ENCODE data around the gene DENND2D.

GRCh38 chr1:111176678-111177077 is 23.8 kb downstream of the DENND2D start:
- no peak for TF ChIP-seq GABPB1 (CRISPR knock-in tag; IDR thresholded peaks at IDR 0.05)
- TF ChIP-seq ZNF232 (CRISPR knock-in tag; IDR thresholded peaks at IDR 0.05) = no peak
- TF ChIP-seq, protein P1, sequence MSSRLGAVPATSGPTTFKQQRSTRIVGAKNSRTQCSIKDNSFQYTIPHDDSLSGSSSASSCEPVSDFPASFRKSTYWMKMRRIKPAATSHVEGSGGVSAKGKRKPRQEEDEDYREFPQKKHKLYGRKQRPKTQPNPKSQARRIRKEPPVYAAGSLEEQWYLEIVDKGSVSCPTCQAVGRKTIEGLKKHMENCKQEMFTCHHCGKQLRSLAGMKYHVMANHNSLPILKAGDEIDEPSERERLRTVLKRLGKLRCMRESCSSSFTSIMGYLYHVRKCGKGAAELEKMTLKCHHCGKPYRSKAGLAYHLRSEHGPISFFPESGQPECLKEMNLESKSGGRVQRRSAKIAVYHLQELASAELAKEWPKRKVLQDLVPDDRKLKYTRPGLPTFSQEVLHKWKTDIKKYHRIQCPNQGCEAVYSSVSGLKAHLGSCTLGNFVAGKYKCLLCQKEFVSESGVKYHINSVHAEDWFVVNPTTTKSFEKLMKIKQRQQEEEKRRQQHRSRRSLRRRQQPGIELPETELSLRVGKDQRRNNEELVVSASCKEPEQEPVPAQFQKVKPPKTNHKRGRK (CRISPR knock-in tag; IDR thresholded peaks at IDR 0.05; ENCODE audit: borderline replicate concordance) = no peak
